NCI-H2196 (cell line): Measurements from ENCODE around the gene EXOC3L1.

Experiments
- DNase-seq: peaks from one replicate; lab custom pipeline; 2025; ENCODE audit not compliant: unreplicated experiment; lab: John Stamatoyannopoulos, UW

Gene EXOC3L1

DNA sequence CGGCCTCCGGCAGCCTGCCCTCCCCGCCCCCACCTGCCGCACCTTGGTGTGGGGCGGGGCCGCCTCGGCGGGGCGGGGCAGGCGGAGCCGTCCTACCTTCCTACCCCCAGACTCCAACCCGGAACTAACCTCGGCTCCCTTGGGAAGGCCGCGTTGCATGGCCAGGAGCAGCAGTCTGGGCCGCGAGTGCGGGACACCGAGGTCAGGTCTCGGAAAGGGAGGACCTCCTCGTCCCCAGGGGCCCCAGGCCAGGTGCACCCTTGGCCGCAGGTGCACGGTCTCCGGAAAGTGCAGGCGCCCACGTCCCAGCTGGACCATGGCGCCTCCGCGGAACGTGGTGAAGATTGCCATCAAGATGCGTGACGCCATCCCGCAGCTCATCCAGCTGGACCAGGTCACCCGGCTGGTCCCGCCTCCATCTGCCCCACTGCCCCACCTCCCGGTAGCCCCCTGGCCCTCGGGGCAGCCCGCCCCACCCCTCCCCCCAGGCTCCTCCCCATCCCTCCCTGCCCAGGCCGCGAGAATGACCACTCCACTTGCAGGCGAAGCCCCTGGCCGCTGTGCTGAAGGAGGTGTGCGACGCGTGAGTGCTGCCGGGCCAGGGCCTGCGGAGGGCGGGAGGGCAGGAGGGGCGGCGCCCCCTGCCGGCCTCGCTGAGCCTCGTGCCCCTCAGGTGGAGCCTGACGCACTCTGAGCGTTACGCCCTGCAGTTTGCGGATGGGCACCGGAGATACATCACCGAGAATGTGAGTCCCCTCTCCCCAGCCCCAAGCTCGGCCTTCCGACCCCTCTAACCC, 9.3 kb upstream of the EXOC3L1 start, which contains the start of gene ELMO3:
Gene ELMO3, plus strand, starts transcription at position 121 of the 797 bp plus-strand sequence. Its CDS starts 196 bp downstream, at position 317.
- DNase-seq = no peak

DNA sequence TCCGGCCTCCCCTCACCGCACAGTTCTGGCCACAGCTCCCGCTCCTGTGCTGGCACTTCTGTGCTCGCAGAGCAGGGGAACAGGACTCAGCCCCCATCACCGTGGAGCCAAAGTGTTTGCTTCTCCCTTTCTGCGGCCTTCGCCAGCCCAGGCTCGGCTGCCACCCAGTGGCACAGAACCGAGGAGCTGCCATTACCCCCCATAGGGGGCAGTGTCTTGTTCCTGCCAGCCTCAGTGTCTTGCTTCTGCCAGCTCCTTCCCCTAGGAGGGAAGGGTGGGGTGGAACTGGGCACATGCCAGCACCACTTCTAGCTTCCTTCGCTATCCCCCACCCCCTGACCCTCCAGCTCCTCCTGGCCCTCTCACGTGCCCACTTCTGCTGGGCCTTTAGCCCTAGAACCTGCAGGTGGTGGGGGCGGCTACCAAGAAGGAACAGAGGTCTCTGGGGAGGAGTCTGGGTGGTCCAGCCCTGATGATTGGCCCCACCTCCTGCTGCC, 8.3 kb upstream of the EXOC3L1 start:
- peak; percentile 2 for DNase-seq

DNA sequence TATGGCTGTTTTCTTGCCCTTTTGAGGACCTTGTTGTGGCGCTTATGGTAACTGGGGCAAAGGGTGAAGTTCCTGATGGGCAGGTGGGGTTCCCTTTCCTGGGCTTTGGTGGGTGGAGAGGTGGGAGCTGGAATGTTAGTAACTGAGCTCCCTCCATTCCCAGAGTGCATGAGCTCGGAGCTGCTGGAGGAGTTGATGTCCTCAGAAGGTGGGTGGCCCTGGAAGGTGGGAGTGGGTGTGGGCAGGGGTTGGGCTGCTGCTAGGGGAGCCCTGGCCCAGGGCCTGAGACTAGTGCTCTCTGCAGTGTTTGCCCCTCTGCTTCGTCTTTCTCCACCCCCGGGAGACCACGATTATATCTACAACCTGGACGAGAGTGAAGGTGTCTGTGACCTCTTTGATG, 7.8 kb upstream of the EXOC3L1 start:
- DNase-seq = no peak

DNA sequence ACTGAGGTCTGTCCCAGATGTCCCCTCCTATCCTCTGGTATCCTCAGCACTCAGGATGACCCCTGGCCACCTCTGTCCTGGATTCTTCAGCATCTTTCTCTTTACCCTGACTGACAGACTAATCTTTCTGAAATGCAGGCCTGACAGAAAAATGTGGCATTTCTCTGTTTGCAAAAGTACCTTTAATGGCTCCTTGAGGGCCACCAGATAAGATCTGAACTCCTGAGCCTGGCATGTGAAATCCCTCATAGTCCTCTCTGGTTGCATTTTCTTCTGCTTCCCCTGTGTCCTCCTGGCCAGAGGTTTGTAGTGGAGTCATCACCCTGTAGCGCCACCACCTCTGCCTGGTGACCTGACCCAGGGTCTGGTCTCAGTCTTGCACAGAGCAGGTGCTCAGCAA, 6.9 kb upstream of the EXOC3L1 start:
- DNase-seq = no peak

DNA sequence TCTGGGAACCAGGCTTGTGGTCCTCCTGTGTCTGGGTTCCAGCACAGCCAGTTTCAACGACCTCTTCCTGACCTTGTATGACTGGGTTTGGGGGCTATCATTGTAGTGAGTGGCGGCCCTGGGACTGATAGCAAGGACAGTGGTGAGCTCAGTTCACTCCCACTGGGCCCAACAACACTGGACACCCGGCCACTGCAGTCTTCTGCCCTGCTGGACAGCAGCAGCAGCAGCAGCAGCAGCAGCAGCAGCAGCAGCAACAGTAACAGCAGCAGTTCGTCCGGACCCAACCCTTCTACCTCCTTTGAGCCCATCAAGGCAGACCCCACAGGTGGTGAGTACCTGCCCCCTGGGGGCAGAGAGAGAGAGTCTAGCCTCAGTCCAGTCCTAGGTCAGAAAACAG, 5.7 kb upstream of the EXOC3L1 start:
- no peak for DNase-seq

DNA sequence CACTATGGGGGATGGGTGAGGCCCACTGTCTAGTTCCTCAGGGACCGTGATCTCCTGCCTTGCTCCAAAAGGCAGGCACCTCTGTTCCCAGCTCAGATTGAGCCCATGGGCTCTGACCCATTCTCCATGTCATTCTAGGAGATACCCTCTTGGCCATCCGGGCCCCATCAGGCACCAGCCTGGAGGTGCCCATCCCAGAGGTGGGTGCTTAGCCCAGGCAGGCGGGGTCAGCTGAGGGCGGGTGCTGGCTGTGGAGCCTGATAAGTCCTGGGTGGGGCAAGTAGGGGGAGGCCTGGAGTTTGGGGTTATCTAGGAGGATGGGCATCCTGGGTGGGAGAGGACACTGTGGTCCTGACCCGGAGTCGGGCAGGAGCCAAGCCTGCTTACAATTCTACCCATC, 4.3 kb upstream of the EXOC3L1 start:
- DNase-seq = no peak

DNA sequence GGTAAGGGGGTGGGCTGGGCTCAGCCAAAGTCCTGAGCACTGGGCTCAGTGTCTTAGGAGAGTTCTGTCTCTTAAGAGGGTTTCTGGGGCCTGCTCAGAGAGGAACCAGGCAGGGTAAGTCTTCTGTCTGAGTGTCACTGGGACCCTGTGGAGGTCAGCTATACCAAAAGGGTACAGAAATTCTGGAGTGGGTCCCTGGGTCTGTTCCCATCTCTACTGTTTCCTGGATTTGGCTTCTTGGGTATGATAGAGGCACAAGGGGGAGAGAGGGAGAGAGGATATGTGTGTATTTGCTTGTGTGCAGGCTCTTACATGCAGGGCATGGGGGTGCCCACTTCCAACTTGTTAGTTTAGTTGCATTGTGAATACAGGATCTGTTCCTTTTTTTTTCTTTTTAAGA, 3.6 kb upstream of the EXOC3L1 start:
- DNase-seq = no peak

DNA sequence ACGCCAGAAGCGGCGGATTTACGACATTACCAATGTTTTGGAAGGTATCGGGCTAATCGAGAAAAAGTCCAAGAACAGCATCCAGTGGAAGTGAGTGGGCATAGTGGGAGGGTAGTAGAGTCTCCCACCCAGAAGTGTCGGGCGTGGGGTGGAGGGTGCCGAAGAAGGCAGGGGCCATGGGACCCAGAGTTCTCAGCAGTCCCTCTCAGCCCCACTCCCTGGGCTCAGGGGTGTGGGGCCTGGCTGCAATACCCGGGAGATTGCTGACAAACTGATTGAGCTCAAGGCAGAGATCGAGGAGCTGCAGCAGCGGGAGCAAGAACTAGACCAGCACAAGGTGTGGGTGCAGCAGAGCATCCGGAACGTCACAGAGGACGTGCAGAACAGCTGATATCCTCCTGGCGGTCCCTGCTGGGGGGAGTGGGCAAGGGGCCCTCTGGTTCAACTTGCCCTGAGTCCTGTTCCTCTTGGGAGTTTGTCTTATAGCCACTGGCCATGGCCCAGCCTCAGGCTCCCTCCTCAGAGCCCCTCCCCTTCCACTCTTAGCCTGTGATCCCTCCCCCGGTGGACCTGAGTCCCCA, 2.9 kb upstream of the EXOC3L1 start:
- DNase-seq = no peak

DNA sequence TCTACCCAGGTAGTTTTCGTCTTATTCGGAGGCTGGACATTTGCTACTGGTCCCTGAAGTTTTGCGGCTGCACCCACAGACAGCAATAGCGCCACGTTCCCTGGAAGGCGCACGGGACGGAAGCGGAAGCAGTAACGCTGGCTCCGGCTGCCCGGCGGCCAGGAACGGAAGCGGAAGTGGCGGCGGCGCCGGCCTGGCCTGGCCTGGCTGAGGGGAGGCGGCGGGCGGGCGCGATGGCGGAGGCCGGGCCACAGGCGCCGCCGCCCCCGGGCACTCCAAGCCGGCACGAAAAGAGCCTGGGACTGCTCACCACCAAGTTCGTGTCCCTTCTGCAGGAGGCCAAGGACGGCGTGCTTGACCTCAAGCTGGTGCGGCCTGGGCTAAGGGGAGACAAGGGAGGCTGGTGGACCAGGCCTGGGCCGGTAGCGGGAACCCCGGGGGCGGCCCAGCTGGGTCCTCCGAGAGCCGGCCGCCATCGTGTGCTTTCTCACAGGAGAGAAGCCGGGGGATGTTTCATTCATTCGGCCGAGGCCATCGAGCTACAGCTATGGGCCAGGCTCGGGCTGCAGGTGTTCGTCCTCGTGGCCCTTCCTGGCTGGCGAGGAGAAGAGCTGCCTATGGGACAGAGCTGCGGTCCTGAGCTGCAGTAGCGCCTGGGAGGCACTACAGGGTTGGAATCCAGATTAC, 2.2 kb upstream of the EXOC3L1 start, which contains the start of gene E2F4:
Gene E2F4, plus strand, starts transcription at position 161 of the 687 bp plus-strand sequence. Its CDS starts 73 bp downstream, at position 234.
- peak; percentile 74 for DNase-seq

DNA sequence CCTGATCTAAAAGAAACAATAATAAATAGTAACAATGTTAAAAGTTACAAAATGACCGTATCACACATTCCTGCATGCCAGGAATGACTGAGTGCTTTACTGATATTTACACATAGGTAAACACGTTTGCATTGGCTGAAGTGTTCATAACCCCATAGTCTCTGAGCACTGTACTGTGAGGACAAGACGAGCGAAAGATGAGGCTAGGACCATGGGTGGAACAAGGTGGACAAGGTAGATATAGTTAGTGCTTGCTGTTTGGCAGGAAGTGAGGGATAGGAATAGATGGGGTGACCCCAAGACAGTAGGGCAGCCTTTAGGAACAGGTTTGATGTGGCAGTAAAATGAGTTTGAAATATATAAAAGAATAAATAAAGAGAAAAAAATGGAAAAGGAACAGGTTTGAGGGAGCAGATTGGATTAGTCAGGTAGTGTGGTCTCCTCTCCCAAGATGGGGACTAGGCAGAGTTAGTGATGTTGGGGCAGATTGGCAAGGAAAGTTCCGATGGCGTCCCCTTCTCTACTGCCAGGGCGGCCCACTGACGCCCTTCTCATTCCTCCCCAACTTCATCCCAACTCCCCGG, 1.6 kb upstream of the EXOC3L1 start:
- DNase-seq = no peak

DNA sequence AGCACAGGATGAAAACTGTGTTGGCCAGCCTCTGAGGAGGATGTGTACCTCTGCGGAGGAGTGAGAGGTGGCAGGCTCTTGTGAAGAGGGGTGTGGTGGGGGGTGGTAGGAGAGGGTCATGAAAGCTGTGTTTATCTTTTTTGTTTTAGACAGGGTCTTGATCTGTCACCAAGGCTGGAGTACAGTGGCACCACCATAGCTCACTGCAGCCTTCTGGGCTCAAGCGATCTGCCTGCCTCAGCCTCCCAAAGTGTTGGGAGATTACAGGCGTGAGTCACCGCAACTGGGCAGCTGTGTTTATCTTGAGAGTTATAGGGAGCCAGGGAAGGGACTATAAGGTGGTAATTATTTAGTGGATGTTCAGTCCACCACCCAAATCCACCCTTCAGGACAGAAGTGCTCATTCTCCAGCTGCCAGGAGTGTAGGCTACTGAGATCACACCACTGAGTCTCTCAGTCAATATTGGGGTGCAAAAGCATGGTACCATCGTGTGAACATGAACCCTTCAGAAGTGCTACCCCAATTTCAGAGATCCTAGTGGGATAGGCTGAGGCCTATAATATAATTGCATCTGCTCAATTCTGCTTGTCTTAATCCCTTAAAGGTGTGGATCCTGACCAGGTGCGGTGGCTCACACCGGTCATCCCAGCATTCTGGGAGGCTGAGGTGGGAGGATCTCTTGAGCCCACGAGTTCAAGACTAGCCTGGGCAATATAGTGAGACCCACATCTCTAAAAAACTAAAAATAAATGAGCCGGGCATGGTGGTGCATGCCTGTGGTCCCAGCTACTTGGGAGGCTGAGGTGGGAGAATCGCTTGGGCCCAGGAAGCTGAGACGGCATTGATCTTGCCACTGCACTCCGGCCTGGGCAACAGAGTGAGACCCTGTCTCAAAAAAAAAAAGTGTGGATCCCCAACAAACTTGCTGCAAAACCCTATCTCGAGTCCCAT, 788 bp upstream of the EXOC3L1 start:
- no peak for DNase-seq

DNA sequence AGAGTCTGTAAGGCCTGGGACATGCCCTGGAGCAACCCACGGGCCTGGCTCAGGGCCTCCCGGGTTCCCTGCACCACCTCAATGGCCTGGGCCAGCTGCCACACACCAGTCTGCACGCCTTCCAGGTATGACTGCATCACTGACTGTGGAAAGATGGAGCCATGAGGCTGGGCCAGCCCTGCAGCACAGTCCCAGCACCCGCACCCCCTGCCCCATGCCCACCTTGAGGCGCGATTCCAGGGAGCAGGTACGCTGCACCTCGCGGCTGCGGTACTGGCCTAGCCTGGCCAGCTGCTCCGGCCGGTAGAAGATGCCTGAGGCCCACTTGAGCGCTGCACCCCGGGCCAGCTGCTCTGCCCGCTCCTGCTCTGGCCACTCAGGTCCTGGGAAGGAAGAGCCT, 1.1 kb downstream of the EXOC3L1 start:
- DNase-seq = no peak

DNA sequence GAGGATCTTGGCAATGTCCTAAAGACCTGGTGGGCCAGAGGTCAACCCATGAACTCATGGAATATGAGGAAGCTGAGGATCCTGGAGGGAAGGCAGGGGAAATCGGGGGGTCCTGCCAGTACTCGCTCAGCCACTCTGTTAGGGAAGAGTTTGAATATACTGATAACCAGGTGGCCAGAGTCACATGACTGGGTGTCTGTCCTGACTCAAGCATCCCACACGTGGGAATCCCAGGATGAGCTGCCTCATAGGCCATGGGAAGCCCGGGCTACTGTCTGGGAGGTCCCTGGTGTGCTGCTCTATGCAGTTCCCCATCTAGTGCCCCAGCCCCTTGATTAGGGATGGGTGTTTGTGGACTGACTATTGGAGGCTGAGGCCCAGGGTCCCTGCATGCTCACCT, 1.6 kb downstream of the EXOC3L1 start:
- no peak for DNase-seq

DNA sequence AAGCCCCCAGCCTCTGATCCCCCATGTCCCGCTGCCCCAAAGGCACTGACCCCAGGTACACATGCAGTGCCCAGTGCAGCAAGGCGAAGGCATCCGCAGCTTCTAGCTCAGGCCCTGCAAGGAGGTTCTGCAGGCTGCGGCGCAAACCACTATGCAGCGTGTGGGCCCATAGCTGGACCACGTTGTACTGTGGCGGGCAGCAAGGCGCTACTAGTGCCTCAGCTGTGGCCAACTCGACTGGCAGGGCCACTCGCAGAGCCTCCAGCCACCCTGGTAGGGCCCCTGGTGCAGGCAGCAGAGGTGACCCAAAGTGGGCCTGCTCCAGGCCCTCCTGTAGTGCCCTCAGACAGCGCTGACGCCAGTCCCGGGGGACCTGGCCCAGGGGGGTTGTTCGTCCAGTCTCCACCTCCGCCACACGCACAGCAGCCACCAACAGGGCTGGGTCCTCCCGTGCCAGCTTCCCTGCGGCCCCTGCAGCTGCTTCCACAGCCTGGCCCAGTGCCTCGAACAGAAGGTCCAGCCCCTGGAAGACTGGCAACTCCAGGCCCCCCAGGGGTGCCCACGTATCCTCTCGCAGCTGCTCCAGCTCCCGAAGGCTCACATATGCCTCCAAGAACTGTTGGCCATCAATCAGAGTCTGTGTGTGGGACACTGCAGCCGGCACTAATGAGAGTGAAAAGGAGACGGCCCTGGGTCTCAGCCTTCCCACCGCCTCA, 2.6 kb downstream of the EXOC3L1 start:
- no peak for DNase-seq

DNA sequence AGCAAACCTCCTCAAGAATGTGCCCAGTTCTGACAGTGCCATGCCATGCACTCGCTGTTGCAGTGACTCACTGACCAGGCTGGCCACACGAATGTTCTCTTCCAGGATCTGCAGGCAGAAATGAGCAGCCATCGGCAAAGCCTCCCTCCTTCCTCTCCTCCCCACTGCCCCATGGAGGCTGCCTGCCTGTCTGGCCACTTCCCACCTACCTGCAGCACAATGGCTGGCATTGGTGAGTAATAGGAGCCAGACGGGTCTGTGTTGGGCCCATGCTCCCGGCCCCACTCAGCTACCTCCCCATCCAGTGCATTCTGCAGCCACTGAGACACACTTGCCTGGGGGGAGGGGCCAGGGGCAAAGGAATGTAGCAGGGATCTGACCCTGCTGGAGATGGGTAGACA, 3.4 kb downstream of the EXOC3L1 start:
- DNase-seq = no peak

DNA sequence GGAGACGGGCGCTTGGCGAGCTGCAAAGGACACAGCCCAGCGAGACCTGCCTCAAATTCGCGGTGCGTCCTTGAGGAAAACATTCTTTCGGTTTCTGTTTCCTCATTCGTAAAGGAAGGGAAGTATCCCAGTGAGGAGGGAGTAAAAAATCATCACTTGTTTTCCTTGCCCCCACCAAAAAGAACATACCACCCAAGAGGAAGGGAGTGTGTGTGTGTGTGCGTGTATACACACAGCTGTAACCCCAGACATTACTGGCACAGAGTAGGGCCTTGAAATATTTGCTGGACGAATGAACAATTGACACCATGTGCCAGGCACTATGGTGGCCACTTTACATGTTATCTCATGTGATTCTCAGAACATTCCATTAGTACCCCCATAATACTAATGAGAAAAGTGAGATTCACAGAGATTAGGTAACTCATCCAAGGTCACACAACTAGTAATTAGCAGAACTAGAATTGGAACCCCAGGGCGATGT, 4.2 kb downstream of the EXOC3L1 start:
- DNase-seq = no peak

DNA sequence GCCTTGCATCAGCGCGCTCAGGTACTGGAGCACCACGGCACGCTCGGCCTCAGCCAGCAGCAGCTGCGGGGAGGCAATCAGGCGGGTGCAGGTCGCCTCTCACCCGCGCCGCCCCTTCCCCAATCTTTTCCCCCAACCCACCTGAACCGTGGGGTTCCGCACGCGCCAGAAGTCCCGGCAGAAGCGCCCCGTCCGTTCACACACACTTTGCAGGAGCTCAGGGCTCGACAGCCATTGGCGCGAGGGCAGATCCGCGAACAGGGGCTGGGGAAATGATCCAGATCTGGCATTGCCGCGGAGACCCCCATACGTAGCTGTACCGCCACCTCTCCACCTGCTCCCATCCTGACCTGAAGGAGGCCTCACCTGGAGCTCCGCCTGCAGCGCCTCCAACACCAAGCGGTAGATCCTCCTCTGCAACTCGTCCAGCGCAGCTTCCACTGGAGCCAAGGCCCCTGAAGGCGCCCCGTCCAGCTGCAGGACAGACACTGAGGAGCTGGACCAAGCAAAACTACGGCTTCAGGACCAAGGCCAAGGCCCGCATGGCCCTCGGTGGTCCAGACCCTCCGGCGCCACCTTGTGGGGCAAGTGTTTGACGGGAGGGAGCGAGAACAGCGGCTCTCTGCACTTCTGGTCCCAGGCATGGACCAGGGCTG, 4.8 kb downstream of the EXOC3L1 start:
- DNase-seq = peak; percentile 66

DNA sequence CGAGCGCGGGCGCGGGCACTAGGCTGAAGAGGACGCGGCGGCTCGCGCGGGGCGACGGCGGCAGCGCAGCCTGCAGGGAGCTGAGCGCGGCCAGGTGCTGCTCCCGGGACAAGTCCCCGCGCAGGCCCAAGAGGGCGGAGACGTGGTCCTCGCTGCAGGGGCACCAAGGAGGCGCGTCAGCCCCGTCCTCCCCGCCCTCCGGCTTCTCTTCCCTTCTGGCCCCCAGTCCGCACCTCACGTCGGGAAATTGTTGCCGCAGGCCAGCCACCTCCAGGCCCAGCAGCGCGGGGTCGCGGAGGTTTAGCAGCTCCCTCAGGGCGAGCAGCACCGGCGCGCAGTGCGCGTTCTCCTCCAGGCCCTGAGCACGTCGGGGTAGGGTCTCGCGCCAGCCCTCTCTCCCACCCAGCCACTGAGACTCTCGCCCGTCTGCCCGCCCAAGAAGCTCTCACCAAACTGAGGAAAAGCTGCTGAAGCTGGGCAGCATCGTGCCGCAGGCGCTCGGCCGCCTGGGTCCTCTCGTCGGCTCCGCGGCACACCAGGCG, 5.4 kb downstream of the EXOC3L1 start:
- peak; percentile 35 for DNase-seq
